HUES48 (cell line): ENCODE results near the gene RABGAP1.

ENCODE experiments used
- H3K27ac ChIP-seq: one replicate; pipeline ENCODE4 v1.7.0; 2013; ENCODE audit warnings: low read depth, low read length, inconsistent platforms
- H3K27me3 ChIP-seq: 2 replicates; pipeline ENCODE4 v1.6.1; 2013; ENCODE audit warnings: mild to moderate bottlenecking, low read length; ENCODE audit not compliant: control insufficient read depth, insufficient read depth
- H3K36me3 ChIP-seq: 2 replicates; pipeline ENCODE4 v1.6.1; 2013; ENCODE audit warnings: low read length; ENCODE audit not compliant: control insufficient read depth, insufficient read depth
- H3K4me1 ChIP-seq: 2 replicates; pipeline ENCODE4 v1.6.1; 2013; ENCODE audit warnings: mild to moderate bottlenecking, low read length; ENCODE audit not compliant: control insufficient read depth, insufficient read depth
- H3K4me3 ChIP-seq: 2 replicates; pipeline ENCODE4 v1.5.1; 2013; ENCODE audit warnings: mild to moderate bottlenecking, low read depth, low read length
- H3K9ac ChIP-seq: 2 replicates; pipeline ENCODE4 v1.6.1; 2013; ENCODE audit warnings: mild to moderate bottlenecking, low read depth, low read length, moderate library complexity
- H3K9me3 ChIP-seq: 2 replicates; pipeline ENCODE4 v1.6.1; 2013; ENCODE audit warnings: low read length; ENCODE audit not compliant: control insufficient read depth, insufficient read depth

RABGAP1 gene

GRCh38 chr9:123011380-123011779 lies 70.6 kb downstream of the RABGAP1 start:
- Histone ChIP-seq H3K36me3 (peaks cover 86% of the 10 kb centered on the region), H3K4me3 (no peak overlapping the region), H3K27me3 (no peaks in the 10 kb centered on the region), H3K4me1 (no peaks in the 10 kb centered on the region), H3K27ac (no peak overlapping the region), H3K9me3 (no peaks in the 10 kb centered on the region), H3K9ac (no peak overlapping the region)

DNA sequence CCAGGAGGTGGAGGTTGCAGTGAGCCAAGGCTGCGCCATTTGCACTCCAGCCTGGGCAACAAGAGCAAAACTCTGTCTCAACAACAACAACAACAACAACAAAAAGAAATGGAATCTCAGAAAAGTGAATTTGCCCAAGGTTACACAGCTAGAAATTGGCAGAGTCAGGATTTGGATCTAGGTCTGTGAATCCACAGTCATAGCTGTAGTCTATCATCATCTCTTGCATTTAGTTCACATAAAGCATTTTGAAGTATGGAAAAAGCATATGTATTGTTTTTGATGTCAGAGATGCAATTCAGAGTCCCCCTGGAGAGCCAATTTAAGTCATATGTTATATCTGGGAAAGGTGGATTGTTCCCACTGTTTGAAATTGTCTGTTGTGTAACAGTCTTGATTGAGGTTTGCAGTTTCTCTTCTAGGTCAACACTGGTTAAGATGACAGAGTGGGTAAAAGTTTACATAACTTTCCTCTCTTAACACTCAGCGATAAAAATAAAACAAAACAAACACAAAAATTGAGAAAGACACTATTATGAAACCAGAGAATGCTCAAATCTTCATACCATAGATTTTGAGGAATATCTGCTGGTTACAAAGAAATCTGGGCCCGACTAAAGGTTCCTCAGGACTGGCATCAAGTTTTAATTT lies 71.2 kb downstream of the RABGAP1 start:
- Histone ChIP-seq H3K27ac (no peak overlapping the region), H3K9ac (no peak overlapping the region), H3K9me3 (no peaks in the 10 kb centered on the region), H3K4me3 (no peak overlapping the region), H3K27me3 (no peaks in the 10 kb centered on the region), H3K36me3 (peaks cover 86% of the 10 kb centered on the region), H3K4me1 (no peaks in the 10 kb centered on the region)

GRCh38 chr9:123016631-123017030 lies 75.8 kb downstream of the RABGAP1 start:
- no peak overlapping the region for H3K9ac ChIP-seq
- H3K27ac ChIP-seq = no peak overlapping the region
- H3K36me3 ChIP-seq = peaks cover 86% of the 10 kb centered on the region
- no peaks in the 10 kb centered on the region for H3K4me1 ChIP-seq
- H3K27me3 ChIP-seq = no peaks in the 10 kb centered on the region
- no peaks in the 10 kb centered on the region for H3K9me3 ChIP-seq
- H3K4me3 ChIP-seq = no peak overlapping the region

DNA sequence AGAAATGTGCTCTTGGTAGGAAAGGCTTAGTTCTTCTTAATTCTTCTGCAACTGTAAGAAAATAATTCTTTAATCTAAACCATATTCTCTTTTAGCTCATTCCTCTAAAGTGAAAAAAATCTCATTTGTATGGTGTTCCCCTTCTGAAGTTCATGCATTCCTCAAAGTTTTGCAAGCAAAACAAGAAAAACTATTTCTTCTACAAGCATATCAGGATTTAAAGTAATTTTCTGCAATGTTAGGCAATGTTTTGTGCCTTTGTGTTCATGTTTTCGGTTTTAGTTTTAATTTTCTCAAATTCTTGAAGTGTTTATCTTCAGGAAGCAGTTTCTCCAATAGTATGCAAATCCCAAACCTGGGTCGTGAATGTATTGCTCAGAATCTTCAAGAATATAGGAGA lies 80.0 kb downstream of the RABGAP1 start:
- Histone ChIP-seq H3K4me1 (no peaks in the 10 kb centered on the region), H3K9ac (no peak overlapping the region), H3K9me3 (no peaks in the 10 kb centered on the region), H3K27me3 (no peaks in the 10 kb centered on the region), H3K36me3 (peaks cover 68% of the 10 kb centered on the region), H3K27ac (no peak overlapping the region), H3K4me3 (no peak overlapping the region)

- peak overlapping the region; percentile 46 for H3K27ac ChIP-seq
- no peak overlapping the region for H3K4me3 ChIP-seq
- H3K4me1 ChIP-seq = no peaks in the 10 kb centered on the region
- H3K27me3 ChIP-seq = no peaks in the 10 kb centered on the region
- peaks cover 43% of the 10 kb centered on the region for H3K36me3 ChIP-seq
- no peak overlapping the region for H3K9ac ChIP-seq
- H3K9me3 ChIP-seq = no peaks in the 10 kb centered on the region
Measured at GRCh38 chr9:123026425-123026824, 85.6 kb downstream of the RABGAP1 start.

DNA sequence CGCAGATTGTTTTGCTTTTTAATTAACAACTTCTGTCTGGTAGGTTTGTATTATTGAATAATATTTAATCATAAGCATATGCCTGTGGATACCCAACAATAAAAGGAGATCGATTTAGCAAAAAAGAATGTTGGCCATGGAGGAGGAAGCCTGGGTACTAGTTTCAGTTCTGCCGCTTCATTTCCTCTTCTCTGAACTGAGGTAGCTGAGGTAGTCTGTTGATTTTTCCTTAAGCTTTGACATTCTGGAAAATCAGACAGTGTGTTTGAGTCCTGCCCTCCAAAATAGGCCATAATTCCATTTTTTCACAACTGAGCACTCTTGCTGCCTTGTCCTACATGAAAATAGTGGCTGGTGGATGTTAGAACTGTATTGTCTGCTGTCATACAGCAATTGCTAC lies 86.7 kb downstream of the RABGAP1 start:
- no peak overlapping the region for H3K27ac ChIP-seq
- no peak overlapping the region for H3K9ac ChIP-seq
- H3K36me3 ChIP-seq = peaks cover 33% of the 10 kb centered on the region
- no peak overlapping the region for H3K4me3 ChIP-seq
- no peaks in the 10 kb centered on the region for H3K27me3 ChIP-seq
- no peaks in the 10 kb centered on the region for H3K4me1 ChIP-seq
- H3K9me3 ChIP-seq = no peaks in the 10 kb centered on the region

DNA sequence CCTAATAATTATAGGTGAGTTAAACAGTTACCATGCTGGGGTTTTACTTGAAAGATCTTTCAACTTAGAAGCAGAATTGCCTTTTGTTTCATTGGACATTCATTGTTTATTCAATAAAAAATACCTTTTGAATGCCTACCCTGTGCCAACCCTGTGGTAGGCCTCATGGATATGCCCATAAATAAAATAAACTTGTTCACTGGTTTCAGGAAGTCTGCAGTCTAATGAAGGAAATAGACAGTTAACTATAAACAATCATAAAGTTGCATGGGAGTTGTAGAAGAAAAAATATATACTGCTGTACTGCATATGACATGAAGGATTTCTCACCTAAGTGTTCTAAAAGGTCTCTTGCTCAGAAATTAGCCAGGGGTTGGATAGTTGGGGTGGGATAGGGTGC lies 87.3 kb downstream of the RABGAP1 start:
- no peak overlapping the region for H3K9ac ChIP-seq
- no peaks in the 10 kb centered on the region for H3K27me3 ChIP-seq
- no peaks in the 10 kb centered on the region for H3K9me3 ChIP-seq
- peaks cover 28% of the 10 kb centered on the region for H3K36me3 ChIP-seq
- no peak overlapping the region for H3K4me3 ChIP-seq
- no peak overlapping the region for H3K27ac ChIP-seq
- 0 out of 2 replicates have a peak, but pooled peaks cover under 1% of the 10 kb centered on the region for H3K4me1 ChIP-seq

DNA sequence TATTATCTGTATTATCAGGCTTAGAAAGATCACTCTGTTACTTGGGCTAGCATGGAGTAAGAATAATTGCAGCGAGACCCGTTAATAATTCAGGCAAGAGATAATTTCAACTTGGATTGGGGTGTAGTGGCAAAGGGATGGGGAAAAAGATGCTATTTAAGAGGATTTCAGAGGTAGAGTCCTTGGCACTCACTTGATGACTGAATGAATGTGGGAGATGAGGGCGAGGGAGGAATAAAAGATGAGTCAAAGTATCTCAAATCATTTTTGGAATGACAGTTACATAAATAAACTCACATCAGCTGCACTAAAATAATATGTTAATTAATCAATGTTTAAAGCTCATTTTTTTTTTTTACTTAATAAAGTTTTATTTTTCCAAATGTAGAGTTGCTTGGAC lies 88.2 kb downstream of the RABGAP1 start:
- Histone ChIP-seq H3K36me3 (peaks cover 24% of the 10 kb centered on the region), H3K9ac (no peak overlapping the region), H3K9me3 (no peaks in the 10 kb centered on the region), H3K4me3 (no peak overlapping the region), H3K4me1 (0 out of 2 replicates have a peak, but pooled peaks cover 4% of the 10 kb centered on the region), H3K27ac (no peak overlapping the region), H3K27me3 (no peaks in the 10 kb centered on the region)

DNA sequence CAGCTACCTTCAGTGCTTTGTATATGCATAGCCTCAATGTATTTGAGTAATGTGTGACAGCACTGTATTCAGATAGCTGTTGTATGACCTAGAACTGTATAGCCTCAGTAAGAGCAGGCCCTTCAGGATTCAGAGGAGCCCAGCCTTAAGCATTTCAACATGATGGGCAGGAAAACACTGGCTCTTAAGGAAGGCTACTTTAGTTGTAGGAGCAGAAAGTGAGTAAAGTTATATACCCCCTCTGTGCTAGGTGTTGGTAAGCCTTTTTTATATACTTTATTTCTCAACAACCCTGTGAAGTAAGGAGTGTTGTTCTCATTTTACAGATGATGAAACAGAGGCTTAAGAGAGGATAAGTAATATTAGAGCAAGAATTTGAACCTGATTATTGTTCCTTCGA lies 91.1 kb downstream of the RABGAP1 start:
- Histone ChIP-seq H3K27ac (no peak overlapping the region), H3K27me3 (no peaks in the 10 kb centered on the region), H3K36me3 (peaks cover 40% of the 10 kb centered on the region), H3K4me1 (0 out of 2 replicates have a peak, but pooled peaks cover 4% of the 10 kb centered on the region), H3K9ac (no peak overlapping the region), H3K9me3 (no peaks in the 10 kb centered on the region), H3K4me3 (no peak overlapping the region)

DNA sequence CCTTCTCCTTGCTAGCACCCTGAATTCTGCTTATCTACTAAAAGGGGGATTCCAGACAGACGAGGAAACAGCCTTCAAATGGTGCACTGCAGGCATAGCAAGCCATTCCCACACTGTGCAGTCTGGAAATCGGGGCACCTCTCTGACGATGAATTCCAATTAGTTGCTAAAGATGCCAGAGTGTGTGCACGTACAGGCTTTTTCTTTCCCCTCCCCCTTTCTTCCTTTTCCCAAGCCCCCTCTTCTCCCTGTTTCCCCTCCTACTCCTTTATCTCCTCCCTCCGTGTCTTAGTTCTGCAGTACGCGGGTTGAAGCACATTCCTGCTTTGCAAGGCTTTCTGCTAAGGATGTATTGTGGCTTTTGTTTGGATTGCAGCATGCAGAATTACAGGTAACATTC lies 92.5 kb downstream of the RABGAP1 start, which contains the start of gene GPR21:
TSS of gene GPR21 (plus strand) at position 316 of the 400 bp plus-strand sequence. CDS start 900 bp downstream, outside the sequence.
- Histone ChIP-seq H3K27me3 (no peaks in the 10 kb centered on the region), H3K4me1 (0 out of 2 replicates have a peak, but pooled peaks cover 4% of the 10 kb centered on the region), H3K27ac (no peak within 1 kb of the TSS), H3K9me3 (no peaks in the 10 kb centered on the region), H3K4me3 (no peak within 1 kb of the TSS), H3K9ac (no peak within 1 kb of the TSS), H3K36me3 (peaks cover 35% of the 10 kb centered on the region)

- H3K9ac ChIP-seq = no peak overlapping the region
- H3K4me1 ChIP-seq = 0 out of 2 replicates have a peak, but pooled peaks cover 4% of the 10 kb centered on the region
- no peaks in the 10 kb centered on the region for H3K27me3 ChIP-seq
Measured at GRCh38 chr9:123033864-123034601, 93.2 kb downstream of the RABGAP1 start.

More at GRCh38 chr9:123033864-123034601, 93.2 kb downstream of the RABGAP1 start:
- Histone ChIP-seq H3K36me3 (peaks cover 34% of the 10 kb centered on the region), H3K9me3 (no peaks in the 10 kb centered on the region), H3K4me3 (no peak overlapping the region), H3K27ac (no peak overlapping the region)
